D721Med (cell line): ENCODE measurements around the gene CARD8.
"Not testable (repeated sequence)": the region's sequence is repeated elsewhere in the genome, so short reads cannot be mapped to it uniquely, and the experiment has no call there.

ENCODE experiments used
- DNase-seq: peaks from one replicate; pipeline ENCODE4 v3.0.0; 2011; ENCODE audit warnings: low spot score; ENCODE audit not compliant: insufficient read length
- FAIRE-seq: peaks from 2 replicates; lab custom pipeline; 2011; peaks lifted over from hg19 to GRCh38; lab: Jason Lieb, UNC
- CTCF ChIP-seq: IDR thresholded peaks from 2 replicates; pipeline ENCODE4 v1.5.1; 2012; ENCODE audit warnings: mild to moderate bottlenecking, control low read depth; ENCODE audit not compliant: insufficient read depth; ENCODE audit errors: missing control alignments

Gene CARD8

GRCh38 chr19:48284896-48285295 lies 29.2 kb upstream of the CARD8 start:
- DNase-seq (no peak), FAIRE-seq (no peak)
- no peak for TF ChIP-seq CTCF

- no peak for FAIRE-seq
- DNase-seq = no peak
- no peak for TF ChIP-seq CTCF
These were observed 28.2 kb upstream of the CARD8 start for GRCh38 chr19:48283908-48284307.

GRCh38 chr19:48279747-48280146 lies 24.0 kb upstream of the CARD8 start:
- DNase-seq = no peak
- no peak for TF ChIP-seq CTCF
- FAIRE-seq = no peak

GRCh38 chr19:48274938-48275337 lies 19.2 kb upstream of the CARD8 start:
- DNase-seq = no peak
- TF ChIP-seq CTCF = no peak
- FAIRE-seq = no peak

GRCh38 chr19:48274173-48274572 lies 18.5 kb upstream of the CARD8 start:
- no peak for TF ChIP-seq CTCF
- FAIRE-seq (no peak), DNase-seq (no peak)

- no peak for FAIRE-seq
- TF ChIP-seq CTCF = no peak
- no peak for DNase-seq
These were observed 15.9 kb upstream of the CARD8 start for GRCh38 chr19:48271531-48272151.

GRCh38 chr19:48269617-48270026 lies 13.9 kb upstream of the CARD8 start:
- FAIRE-seq, DNase-seq: not testable (repeated sequence)

GRCh38 chr19:48265326-48265725 lies 9.6 kb upstream of the CARD8 start:
- not testable (repeated sequence) for FAIRE-seq, DNase-seq

- not testable (repeated sequence) for FAIRE-seq, DNase-seq
These were observed 4.6 kb upstream of the CARD8 start for GRCh38 chr19:48260359-48260714.

GRCh38 chr19:48258992-48259391 lies 3.3 kb upstream of the CARD8 start:
- not testable (repeated sequence) for FAIRE-seq, DNase-seq
